Heart left ventricle (tissue), 16 donors: ENCODE results near the gene FDXR. TPM values are rescaled to one million over a fixed set of nuclear protein-coding genes. Genes with fewer than 3 reads are reported as not detected.

Experiments used
- ATAC-seq, 4 donors: fragments of 200-7000 bp; cut with Tn5 transposase; one replicate each; pipeline ENCODE4 v1.9.1; 2020 to 2022; ENCODE audit warnings: moderate library complexity in 4 of 4, mild to moderate bottlenecking in 3 of 4, moderate number of reproducible peaks in 1 of 4
- DNase-seq, 5 donors: peaks; one replicate each; pipeline ENCODE4 v3.0.0-alpha.2; 2020
- H3K27ac ChIP-seq, 12 donors: fragments of 200-600 bp; sonication (generic) in 4 of 12; one replicate each; pipeline versions ENCODE4 v1.5.0 to v1.8.0; 2016 to 2022; ENCODE audit warnings: mild to moderate bottlenecking in 2 of 12
- H3K27me3 ChIP-seq, 9 donors: fragments of 200-600 bp; sonication (generic) in 2 of 9; one replicate each; pipeline versions ENCODE4 v1.5.1 to v1.8.0; 2016 to 2022; ENCODE audit warnings: mild to moderate bottlenecking in 3 of 9
- H3K36me3 ChIP-seq, 9 donors: fragments of 200-600 bp; sonication (generic) in 2 of 9; one replicate each; pipeline versions ENCODE4 v1.5.0 to v1.8.0; 2018 to 2022; ENCODE audit warnings: mild to moderate bottlenecking in 2 of 9
- H3K4me1 ChIP-seq, 12 donors: fragments of 200-600 bp; sonication (generic) in 4 of 12; one replicate each; pipeline versions ENCODE4 v1.5.0 to v1.8.0; 2016 to 2022; ENCODE audit warnings: mild to moderate bottlenecking in 3 of 12
- H3K4me3 ChIP-seq, 12 donors: fragments of 200-600 bp; sonication (generic) in 4 of 12; one replicate each; pipeline versions ENCODE4 v1.5.0 to v1.8.0; 2017 to 2022; ENCODE audit warnings: mild to moderate bottlenecking in 9 of 12, moderate library complexity in 4 of 12
- H3K9me3 ChIP-seq, 12 donors: fragments of 200-600 bp; sonication (generic) in 4 of 12; one replicate each; pipeline versions ENCODE4 v1.5.0 to v1.8.0; 2016 to 2022; ENCODE audit warnings: mild to moderate bottlenecking in 1 of 12
- CTCF ChIP-seq, 12 donors: fragments of 200-600 bp; sonication (generic) in 4 of 12; IDR thresholded peaks; one replicate each; pipeline versions ENCODE4 v1.5.0 to v1.8.0; 2018 to 2022; ENCODE audit warnings: antibody characterized with exemption in 12 of 12, mild to moderate bottlenecking in 5 of 12
- POLR2A ChIP-seq, 2 donors: fragments of 450-650 bp; IDR thresholded peaks; one replicate each; pipeline ENCODE4 v1.6.1; 2017; ENCODE audit warnings: antibody characterized with exemption in 2 of 2, mild to moderate bottlenecking in 2 of 2, moderate library complexity in 2 of 2
- WGBS, 4 donors: extraction: QIAGEN DNeasy Blood & Tissue Kit in 2 of 4; methylation state at CpG; one replicate each; pipeline versions ENCODE4 v1.1.5 to v1.1.7; 2013 to 2018; 5-methylcytosine and 5-hydroxymethylcytosine counted together
- intact Hi-C, 10 donors: fragments of 100-400 bp; cut with DNase I; formaldehyde crosslinking; loops; one replicate each; pipeline versions ENCODE4 v1.11.1 to v1.14.2; 2022
- polyA plus RNA-seq, 2 donors: library from polyadenylated mRNA; stranded (reverse); fragments of 200-250 nt; gene quantifications; one replicate each; pipeline ENCODE4 v1.2.3, GENCODE V29; 2013
- total RNA-seq, 9 donors: library from RNA; depleted of rRNA in 2 of 9; stranded (reverse); fragments of >200 nt in 2 of 9; fragmentation: NEBNext Ultra II Directional in 3 of 9; extraction: Animal tissue kit (Norgen Biotek cat#: 25700) in 3 of 9; gene quantifications; one replicate each; pipeline versions ENCODE4 v1.1.0 to v1.2.4, GENCODE V29; 2016 to 2023
- donor health status: ischemic (EF 13 %, LVEDD 7.1; RV severe dilation, severe dysfunction).
- donor health status: healthy with polysubstance abuse.
- donor health status: DM: no; HTN: yes; CAD: no.
- donor health status: DM: no; HTN: no; CAD: no.
- donor health status: ischemic (EF 25% LVEDD 6.9; RV normal size, moderate dysfunction).
- donor health status: ischemic (EF 25% LVEDD 5.7; RV mildly dilated, moderate dysfunction).
- donor health status: healthy.
- donor health status: DM: yes; HTN: yes; CAD: no.
- donor health status: ischemic (EF 35%, LVEDD 5.7; RV mildly dilated, moderate dysfunction).
- donor health status: nonischemic (EF 11% LVEDD 7.7; RV severe dilation, severe dysfunction).
- donor health status: DM: yes; HTN: yes; CAD: no.
- donor health status: PGD.
- donor health status: ischemic (EF 29% LVEDD 5.4; RV normal size, mild dysfunction).
- donor health status: nonischemic (EF 23%, LVEDD 6.1; RV moderate dilation, normal function).

Gene FDXR
- total and polyA plus RNA-seq, 11 donors, result 2.5 to 8.7 (median 4.7) TPM

GRCh38 chr17:74860872-74861661 lies 11.7 kb downstream of the FDXR start:
- peaks cover 24 to 50% (median 36%) of the 10 kb centered on the region in 9 donors for H3K27me3 ChIP-seq
- ATAC-seq, result no peak
- intact Hi-C loops, result loop anchor here in 8 of 10 donors (5.0 to 10.0 kb wide), 3 partner anchors 119 to 206 kb away; no protein-coding TSS in a partner anchor

GRCh38 chr17:74860229-74860871 lies 12.4 kb downstream of the FDXR start:
- Histone ChIP-seq H3K27ac (no peak overlapping the region), H3K4me3 (peak overlapping the region; percentile 23 to 54 (median 45)), H3K4me1 (peaks cover 8 to 36% (median 17%) of the 10 kb centered on the region in 12 donors), H3K36me3 (peaks cover 0 to 3% (median 0%) of the 10 kb centered on the region in 9 donors), H3K27me3 (peaks cover 24 to 57% (median 39%) of the 10 kb centered on the region in 9 donors), H3K9me3 (no peaks in the 10 kb centered on the region)
- WGBS, 4 donors, result 3 to 4% (median 3%) methylated on average over 19 to 44 of the region's 44 CpGs
- ATAC-seq (no peak), DNase-seq (no peak)
- intact Hi-C loops, result loop anchor here in 8 of 10 donors (5.0 to 10.0 kb wide), 3 partner anchors 118 to 206 kb away; no protein-coding TSS in a partner anchor
- TF ChIP-seq POLR2A (IDR thresholded peaks at IDR 0.05) (no peak), CTCF (IDR thresholded peaks at IDR 0.05) (no peak)

More at GRCh38 chr17:74860872-74861661, 11.7 kb downstream of the FDXR start:
- H3K27ac ChIP-seq, result peak overlapping the region in 1 of 12 donors; percentile 26
- H3K36me3 ChIP-seq, result peaks cover 0 to 3% (median 0%) of the 10 kb centered on the region in 9 donors
- peak overlapping the region; percentile 23 to 54 (median 45) for H3K4me3 ChIP-seq
- no peaks in the 10 kb centered on the region for H3K9me3 ChIP-seq
- H3K4me1 ChIP-seq, result peaks cover 8 to 36% (median 17%) of the 10 kb centered on the region in 12 donors
- WGBS, 4 donors, result 0 to 2% (median 1%) methylated on average over 3 to 96 of the region's 96 CpGs
- no peak for DNase-seq
- TF ChIP-seq CTCF (IDR thresholded peaks at IDR 0.05) (no peak), POLR2A (IDR thresholded peaks at IDR 0.05) (no peak)

- Histone ChIP-seq H3K4me1 (peaks cover 8 to 36% (median 17%) of the 10 kb centered on the region in 12 donors), H3K36me3 (peaks cover 0 to 3% (median 0%) of the 10 kb centered on the region in 9 donors), H3K9me3 (no peaks in the 10 kb centered on the region), H3K4me3 (peak within 1 kb of the TSS; percentile 23 to 54 (median 45)), H3K27ac (no peak within 1 kb of the TSS), H3K27me3 (peaks cover 24 to 64% (median 41%) of the 10 kb centered on the region in 9 donors)
- intact Hi-C loops, result loop anchor here in 8 of 10 donors (5.0 to 10.0 kb wide), 3 partner anchors 117 to 205 kb away; no protein-coding TSS in a partner anchor
- TF ChIP-seq POLR2A (IDR thresholded peaks at IDR 0.05) (no peak), CTCF (IDR thresholded peaks at IDR 0.05) (peak in 11 of 12 donors; percentile 21 to 68 (median 41))
- WGBS, 4 donors, result 2 to 9% (median 5%) methylated on average over 19 to 72 of the region's 72 CpGs
- ATAC-seq, result no peak
- DNase-seq, result no peak
These were observed 13.2 kb downstream of the FDXR start, which contains the start of gene GRIN2C for GRCh38 chr17:74859459-74860228. GRIN2C (minus strand) TSS chr17:74859885; CDS start chr17:74855092, 4,793 bp downstream.
